HepG2 (cell line): ENCODE data around the gene TSPAN2.

Experiments
- NFE2L1 ChIP-seq: sonication (generic); formaldehyde crosslinking; IDR thresholded peaks from 2 replicates; pipeline ENCODE4 v1.4.0; 2020; ENCODE audit warnings: missing genetic modification reagents, mild to moderate bottlenecking, borderline replicate concordance
- SETDB1 ChIP-seq: sonication (generic); formaldehyde crosslinking; IDR thresholded peaks from 2 replicates; pipeline ENCODE4 v1.5.1; 2020; ENCODE audit warnings: missing genetic modification reagents, mild to moderate bottlenecking, borderline replicate concordance
- TAF1 ChIP-seq: sonication (generic); formaldehyde crosslinking; IDR thresholded peaks from 2 replicates; pipeline ENCODE4 v1.4.0; 2020; ENCODE audit warnings: missing genetic modification reagents
- XRCC5 ChIP-seq: fragments of 200-400 bp; formaldehyde crosslinking; optimal IDR thresholded peaks from 2 replicates; pipeline ENCODE3; 2017; ENCODE audit warnings: mild to moderate bottlenecking, low read length
- YY1 ChIP-seq: IDR thresholded peaks from 2 replicates; pipeline ENCODE4 v1.6.1; 2011; ENCODE audit warnings: low read length, low read depth, moderate library complexity, mild to moderate bottlenecking; ENCODE audit not compliant: insufficient read depth, insufficient replicate concordance
- ZMYM2 ChIP-seq: sonication (generic); formaldehyde crosslinking; IDR thresholded peaks from 2 replicates; pipeline ENCODE4 v1.8.0; 2022; ENCODE audit warnings: mild to moderate bottlenecking, missing genetic modification reagents
- ZNF143 ChIP-seq: sonication (generic); formaldehyde crosslinking; IDR thresholded peaks from 2 replicates; pipeline ENCODE4 v1.4.0; 2020; ENCODE audit warnings: missing genetic modification reagents
- ZNF274 ChIP-seq: sonication (generic); formaldehyde crosslinking; IDR thresholded peaks from 2 replicates; pipeline ENCODE4 v1.5.1; 2020; ENCODE audit warnings: mild to moderate bottlenecking, missing genetic modification reagents
- ZNF572 ChIP-seq: sonication (generic); formaldehyde crosslinking; IDR thresholded peaks from 2 replicates; pipeline ENCODE4 v1.5.1; 2020; ENCODE audit warnings: mild to moderate bottlenecking, missing genetic modification reagents
- ZNF598 ChIP-seq: sonication (generic); formaldehyde crosslinking; IDR thresholded peaks from 2 replicates; pipeline ENCODE4 v1.5.1; 2020; ENCODE audit warnings: mild to moderate bottlenecking, missing genetic modification reagents, borderline replicate concordance
- ZNF841 ChIP-seq: sonication (generic); formaldehyde crosslinking; IDR thresholded peaks from 2 replicates; pipeline ENCODE4 v1.8.1; 2023; ENCODE audit warnings: missing genetic modification reagents, borderline replicate concordance

- no peak for TF ChIP-seq XRCC5
- TF ChIP-seq ZNF143 (CRISPR knock-in tag), result no peak
- TF ChIP-seq TAF1 (CRISPR knock-in tag), result no peak
- TF ChIP-seq YY1, result no peak
- no peak for TF ChIP-seq SETDB1
- no peak for TF ChIP-seq NFE2L1
- TF ChIP-seq ZNF274, result no peak
- TF ChIP-seq ZNF598 (CRISPR knock-in tag), result no peak
- TF ChIP-seq ZMYM2, result no peak
- TF ChIP-seq ZNF841, result no peak
- TF ChIP-seq ZNF572 (CRISPR knock-in tag), result no peak
Measured at GRCh38 chr1:115021145-115021544, 68.2 kb downstream of the TSPAN2 start.
